CD4-positive, alpha-beta T cell treated with Interleukin-1 beta for 1 hour (primary cell): ENCODE data around the gene FAM90A26.
"Not testable (repeated sequence)": the region's sequence is repeated elsewhere in the genome, so short reads cannot be mapped to it uniquely, and the experiment has no call there.

Experiments used
- DNase-seq, 2 donors: peaks; one replicate each; pipeline ENCODE4 v3.0.0-alpha.2; 2020 to 2022

The FAM90A26 gene

GRCh38 chr4:9160046-9160445 lies 10.2 kb upstream of the FAM90A26 start:
- DNase-seq: not testable (repeated sequence)

- peak; percentile 59 to 65 for DNase-seq
Observed at GRCh38 chr4:9165990-9166389, 4.2 kb upstream of the FAM90A26 start.

- not testable (repeated sequence) for DNase-seq
Observed at GRCh38 chr4:9210357-9210756, 40.1 kb downstream of the FAM90A26 start, which contains the start of gene USP17L10. USP17L10 (plus strand) TSS chr4:9210657; CDS start chr4:9210657, 0 bp downstream.

- DNase-seq: not testable (repeated sequence)
Observed at GRCh38 chr4:9214701-9215100, 44.5 kb downstream of the FAM90A26 start.

- not testable (repeated sequence) for DNase-seq
Observed at GRCh38 chr4:9215105-9215504, 44.9 kb downstream of the FAM90A26 start, which contains the start of gene USP17L11. USP17L11 (plus strand) TSS chr4:9215405; CDS start chr4:9215405, 0 bp downstream.

- not testable (repeated sequence) for DNase-seq
Observed at GRCh38 chr4:9219852-9220251, 49.6 kb downstream of the FAM90A26 start, which contains the start of gene USP17L12. USP17L12 (plus strand) TSS chr4:9220152; CDS start chr4:9220152, 0 bp downstream.

- DNase-seq: not testable (repeated sequence)
Observed at GRCh38 chr4:9224596-9224995, 54.4 kb downstream of the FAM90A26 start, which contains the start of gene USP17L13. USP17L13 (plus strand) TSS chr4:9224896; CDS start chr4:9224896, 0 bp downstream.
